Measurements from ENCODE around the gene KRTAP5-7. TPM values are rescaled to one million over a fixed set of nuclear protein-coding genes. Genes with fewer than 3 reads are reported as not detected.
A peak's percentile ranks its signal among the peaks of the same experiment; 100 is the strongest.

KRTAP5-7 gene
- total and polyA plus RNA-seq, 4 donors, result 0.19 TPM; not detected in 3

GRCh38 chr11:71527576-71528210 lies 626 bp downstream of the KRTAP5-7 start:
- H3K27ac ChIP-seq (ENCODE audit: low read depth in 1 of 2, low read length in 2 of 2), result no peak overlapping the region
- no peaks in the 10 kb centered on the region for H3K9me3 ChIP-seq (ENCODE audit: control insufficient read depth in 4 of 4, low read length in 3 of 4)
- DNase-seq (ENCODE audit: low spot score), result no peak
- no peaks in the 10 kb centered on the region for H3K27me3 ChIP-seq (ENCODE audit: control insufficient read depth in 4 of 4, insufficient read depth in 4 of 4, low read length in 3 of 4)
- peaks cover 14 to 16% (median 15%) of the 10 kb centered on the region in 4 donors for H3K4me1 ChIP-seq (ENCODE audit: control insufficient read depth in 4 of 4, insufficient read depth in 4 of 4, low read length in 3 of 4)
- WGBS, result 82% methylated on average over 6 of the region's 6 CpGs
- TF ChIP-seq TAF1 (conservative IDR thresholded peaks at IDR 0.05) (no peak), YY1 (IDR thresholded peaks at IDR 0.05) (no peak), SP1 (IDR thresholded peaks at IDR 0.05) (no peak), HNF4A (conservative IDR thresholded peaks at IDR 0.05) (peak; percentile 29 to 33), FOXA1 (IDR thresholded peaks at IDR 0.05) (no peak), FOXA2 (IDR thresholded peaks at IDR 0.05) (no peak), RXRA (IDR thresholded peaks at IDR 0.05) (peak in 1 of 2 donors; percentile 26), RAD21 (IDR thresholded peaks at IDR 0.05) (peak in 1 of 2 donors; percentile 17), JUND (IDR thresholded peaks at IDR 0.05) (no peak), EGR1 (IDR thresholded peaks at IDR 0.05; ENCODE audit: low read depth in 2 of 2) (no peak), NR2F2 (IDR thresholded peaks at IDR 0.05) (no peak), REST (IDR thresholded peaks at IDR 0.05) (no peak), ZBTB33 (IDR thresholded peaks at IDR 0.05) (no peak), HNF4G (IDR thresholded peaks at IDR 0.05) (no peak), CTCF (IDR thresholded peaks at IDR 0.05; ENCODE audit: low read depth, low read length, missing input control) (no peak)
- no peak overlapping the region for H3K9ac ChIP-seq (ENCODE audit: low read depth in 1 of 2, low read length in 2 of 2)
- no peak overlapping the region for H3K4me3 ChIP-seq (ENCODE audit: low read depth in 1 of 3, low read length in 3 of 3)
- no peaks in the 10 kb centered on the region for H3K36me3 ChIP-seq (ENCODE audit: control insufficient read depth in 4 of 4, insufficient read depth in 3 of 4, low read depth in 1 of 4, low read length in 3 of 4)

GRCh38 chr11:71530602-71531001 lies 3.5 kb downstream of the KRTAP5-7 start:
- no peak for DNase-seq (ENCODE audit: low spot score)

More at GRCh38 chr11:71530602-71531001, 3.5 kb downstream of the KRTAP5-7 start:
- WGBS, result 80% methylated on average over 11 of the region's 11 CpGs
- H3K27me3 ChIP-seq (ENCODE audit: control insufficient read depth in 4 of 4, insufficient read depth in 4 of 4, low read length in 3 of 4), result no peaks in the 10 kb centered on the region
- no peak overlapping the region for H3K4me3 ChIP-seq (ENCODE audit: low read depth in 1 of 3, low read length in 3 of 3)
- no peaks in the 10 kb centered on the region for H3K36me3 ChIP-seq (ENCODE audit: control insufficient read depth in 4 of 4, insufficient read depth in 3 of 4, low read depth in 1 of 4, low read length in 3 of 4)
- H3K9ac ChIP-seq (ENCODE audit: low read depth in 1 of 2, low read length in 2 of 2), result no peak overlapping the region
- peaks cover 11 to 21% (median 15%) of the 10 kb centered on the region in 4 donors for H3K4me1 ChIP-seq (ENCODE audit: control insufficient read depth in 4 of 4, insufficient read depth in 4 of 4, low read length in 3 of 4)
- H3K9me3 ChIP-seq (ENCODE audit: control insufficient read depth in 4 of 4, low read length in 3 of 4), result no peaks in the 10 kb centered on the region
- peak overlapping the region; percentile 11 to 60 for H3K27ac ChIP-seq (ENCODE audit: low read depth in 1 of 2, low read length in 2 of 2)
- TF ChIP-seq YY1 (IDR thresholded peaks at IDR 0.05) (no peak), HNF4G (IDR thresholded peaks at IDR 0.05) (no peak), RAD21 (IDR thresholded peaks at IDR 0.05) (peak in 1 of 2 donors; percentile 24), HNF4A (conservative IDR thresholded peaks at IDR 0.05) (peak; percentile 12 to 68), FOXA2 (IDR thresholded peaks at IDR 0.05) (no peak), FOXA1 (IDR thresholded peaks at IDR 0.05) (no peak), GABPA (IDR thresholded peaks at IDR 0.05 in 1 of 2, conservative IDR thresholded peaks at IDR 0.05 in 1 of 2) (no peak), EGR1 (IDR thresholded peaks at IDR 0.05; ENCODE audit: low read depth in 2 of 2) (peak in 1 of 2 donors; percentile 49), SP1 (IDR thresholded peaks at IDR 0.05) (peak; percentile 85), CTCF (IDR thresholded peaks at IDR 0.05; ENCODE audit: low read depth, low read length, missing input control) (no peak), RXRA (IDR thresholded peaks at IDR 0.05) (peak; percentile 8 to 76), NR2F2 (IDR thresholded peaks at IDR 0.05) (no peak), ZBTB33 (IDR thresholded peaks at IDR 0.05) (no peak)
